Upper lobe of left lung (tissue), 6 donors: Measurements from ENCODE around the gene GATB. TPM values are rescaled to one million over a fixed set of nuclear protein-coding genes. Genes with fewer than 3 reads are reported as not detected.
A peak's percentile ranks its signal among the peaks of the same experiment; 100 is the strongest.

Experiments used
- ATAC-seq, 2 donors: fragments of 200-7000 bp; cut with Tn5 transposase; one replicate each; pipeline ENCODE4 v1.9.1; 2022; ENCODE audit warnings: mild to moderate bottlenecking in 2 of 2, moderate library complexity in 2 of 2; ENCODE audit not compliant: low FRiP score in 2 of 2
- DNase-seq, 2 donors: peaks; one replicate each; pipeline ENCODE4 v3.0.0-alpha.2; 2019 to 2020
- H3K27ac ChIP-seq, 4 donors: fragments of 200-600 bp; sonication (generic); one replicate each; pipeline ENCODE4 v1.5.1; 2016 to 2019
- H3K27me3 ChIP-seq, 4 donors: fragments of 200-600 bp; sonication (generic); one replicate each; pipeline ENCODE4 v1.5.1; 2017 to 2019
- H3K36me3 ChIP-seq, 4 donors: fragments of 200-600 bp; sonication (generic); one replicate each; pipeline ENCODE4 v1.5.1; 2016 to 2019
- H3K4me1 ChIP-seq, 4 donors: fragments of 200-600 bp; sonication (generic); one replicate each; pipeline ENCODE4 v1.5.1; 2018 to 2019
- H3K4me3 ChIP-seq, 4 donors: fragments of 200-600 bp; sonication (generic); one replicate each; pipeline ENCODE4 v1.5.1; 2017 to 2019; ENCODE audit warnings: mild to moderate bottlenecking in 2 of 4, moderate library complexity in 1 of 4
- H3K9me3 ChIP-seq, 4 donors: fragments of 200-600 bp; sonication (generic); one replicate each; pipeline ENCODE4 v1.5.1; 2018 to 2019
- CTCF ChIP-seq, 6 experiments: fragments of 450-650 bp in 4 of 6; fragments of 200-600 bp in 2 of 6; sonication (generic) in 2 of 6; IDR thresholded peaks; one replicate each; pipeline ENCODE4 v1.5.1; 2016 to 2019; ENCODE audit warnings: antibody characterized with exemption in 6 of 6
- EP300 ChIP-seq, 4 donors: sonication (generic); formaldehyde crosslinking; IDR thresholded peaks; one replicate each; pipeline ENCODE4 v1.5.1; 2017; ENCODE audit warnings: antibody characterized with exemption in 4 of 4, control low read depth in 2 of 4
- POLR2A ChIP-seq, 4 donors: fragments of 450-650 bp; IDR thresholded peaks; one replicate each; pipeline ENCODE4 v1.5.1; 2016 to 2017; ENCODE audit warnings: antibody characterized with exemption in 4 of 4, mild to moderate bottlenecking in 2 of 4
- POLR2AphosphoS5 ChIP-seq, 2 donors: sonication (generic); formaldehyde crosslinking; IDR thresholded peaks; one replicate each; pipeline ENCODE4 v1.5.1; 2017; ENCODE audit warnings: antibody characterized with exemption in 2 of 2
- WGBS, 2 donors: methylation state at CpG; one replicate each; pipeline ENCODE4 v1.1.5; 2017 to 2018; 5-methylcytosine and 5-hydroxymethylcytosine counted together
- total RNA-seq, 6 donors: library from RNA; depleted of rRNA in 4 of 6; stranded (reverse); fragments of >200 nt in 4 of 6; gene quantifications; one replicate each; pipeline versions ENCODE4 v1.1.0 to v1.2.1, GENCODE V29; 2016 to 2021
- donor health status: DM: no; HTN: no; CAD: no; lungs with moderate emphysema.
- donor health status: DM: no; HTN: yes; CAD: no; lungs with severe emphysema.

GATB gene
- total RNA-seq, 6 donors from 2014 or later = 13.1 to 21.9 (median 14.5) TPM

- H3K27me3 ChIP-seq = no peaks in the 10 kb centered on the region
- TF ChIP-seq POLR2AphosphoS5 (IDR thresholded peaks at IDR 0.05) = no peak
- no peak for TF ChIP-seq POLR2A (IDR thresholded peaks at IDR 0.05)
- TF ChIP-seq CTCF (IDR thresholded peaks at IDR 0.05) = no peak
- TF ChIP-seq EP300 (IDR thresholded peaks at IDR 0.05) = no peak
- no peak overlapping the region for H3K27ac ChIP-seq
- H3K9me3 ChIP-seq = no peaks in the 10 kb centered on the region
- peaks cover 2 to 18% (median 8%) of the 10 kb centered on the region in 4 donors for H3K4me1 ChIP-seq
- WGBS, 2 donors = 67 to 78% methylated on average over 18 of the region's 18 CpGs
- DNase-seq = peak in 1 of 2 donors; percentile 11
- no peak for ATAC-seq
- no peak overlapping the region for H3K4me3 ChIP-seq
- H3K36me3 ChIP-seq = peaks cover 0 to 3% (median 1%) of the 10 kb centered on the region in 4 donors
Observed at GRCh38 chr4:151692821-151693673, 67.8 kb downstream of the GATB start.

DNA sequence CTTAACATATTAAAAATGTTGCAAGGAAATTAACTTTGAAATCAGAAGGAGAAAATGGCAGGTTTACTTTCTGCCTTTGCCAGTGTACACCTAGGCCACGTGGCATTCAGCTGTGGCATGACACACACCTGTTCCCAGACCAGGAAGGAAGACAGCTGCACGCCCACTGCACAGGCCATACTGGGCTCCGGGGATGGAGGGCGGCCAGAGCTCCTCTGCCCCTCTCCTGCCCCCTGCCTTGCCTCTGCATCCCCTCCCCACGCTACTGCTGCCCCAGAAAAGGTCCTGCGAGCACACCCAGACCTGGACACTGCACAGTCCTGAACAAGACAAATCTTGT lies 68.4 kb downstream of the GATB start:
- WGBS, 2 donors = 83 to 90% methylated on average over 6 of the region's 6 CpGs
- ATAC-seq (no peak), DNase-seq (peak in 1 of 2 donors; percentile 36)
- no peak overlapping the region for H3K27ac ChIP-seq
- peaks cover 0 to 4% (median 2%) of the 10 kb centered on the region in 4 donors for H3K36me3 ChIP-seq
- TF ChIP-seq CTCF (IDR thresholded peaks at IDR 0.05) = no peak
- TF ChIP-seq POLR2AphosphoS5 (IDR thresholded peaks at IDR 0.05) = no peak
- TF ChIP-seq POLR2A (IDR thresholded peaks at IDR 0.05) = no peak
- TF ChIP-seq EP300 (IDR thresholded peaks at IDR 0.05) = no peak
- peaks cover 6 to 24% (median 14%) of the 10 kb centered on the region in 4 donors for H3K4me1 ChIP-seq
- no peaks in the 10 kb centered on the region for H3K27me3 ChIP-seq
- no peak overlapping the region for H3K4me3 ChIP-seq
- H3K9me3 ChIP-seq = no peaks in the 10 kb centered on the region

DNA sequence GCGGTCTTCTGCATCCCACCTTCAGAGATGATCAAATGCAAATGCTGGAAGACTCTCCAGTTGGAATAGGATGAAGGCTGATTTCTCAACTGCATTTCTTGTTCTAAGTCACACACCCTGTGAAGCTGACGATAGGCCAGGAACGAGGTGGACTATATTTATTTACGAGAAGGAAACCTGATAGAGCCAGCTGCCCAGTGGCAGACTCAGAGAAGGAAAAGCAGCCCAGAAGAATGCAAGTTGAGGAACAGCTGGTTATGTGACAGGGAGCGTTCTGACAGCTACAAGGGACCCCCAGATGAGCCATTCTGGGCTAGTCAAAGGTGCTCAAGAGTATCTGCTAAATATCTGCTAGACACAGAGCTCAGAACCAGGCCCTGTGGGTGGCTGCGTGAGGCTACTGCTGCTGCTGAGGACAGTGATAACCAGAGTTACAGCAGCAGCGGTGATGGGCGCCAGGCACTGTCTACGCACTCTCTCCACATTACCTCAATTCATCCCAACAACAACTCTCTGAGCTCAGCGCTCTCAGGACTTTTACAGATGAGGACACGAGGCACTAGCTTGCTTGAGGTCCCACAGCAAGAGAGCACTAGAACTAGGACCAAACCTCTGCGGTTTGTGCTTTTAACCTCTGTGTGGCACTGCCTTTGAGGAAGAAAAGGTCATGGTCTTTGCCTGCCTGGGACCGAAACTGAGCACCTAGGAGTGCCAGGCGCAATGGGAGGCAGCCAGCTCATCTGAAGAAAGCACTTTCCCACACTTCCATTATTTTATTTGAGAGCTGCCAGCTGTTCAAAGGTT lies 69.0 kb downstream of the GATB start:
- 84 to 92% methylated on average over 14 of the region's 14 CpGs for WGBS, 2 donors
- no peak for ATAC-seq
- Histone ChIP-seq H3K4me1 (peaks cover 8 to 30% (median 18%) of the 10 kb centered on the region in 4 donors), H3K36me3 (peaks cover 0 to 4% (median 2%) of the 10 kb centered on the region in 4 donors), H3K9me3 (no peaks in the 10 kb centered on the region), H3K4me3 (no peak overlapping the region), H3K27me3 (no peaks in the 10 kb centered on the region), H3K27ac (no peak overlapping the region)
- no peak for TF ChIP-seq POLR2AphosphoS5 (IDR thresholded peaks at IDR 0.05)
- TF ChIP-seq EP300 (IDR thresholded peaks at IDR 0.05) = no peak
- no peak for TF ChIP-seq CTCF (IDR thresholded peaks at IDR 0.05)
- no peak for TF ChIP-seq POLR2A (IDR thresholded peaks at IDR 0.05)
- DNase-seq = no peak

DNA sequence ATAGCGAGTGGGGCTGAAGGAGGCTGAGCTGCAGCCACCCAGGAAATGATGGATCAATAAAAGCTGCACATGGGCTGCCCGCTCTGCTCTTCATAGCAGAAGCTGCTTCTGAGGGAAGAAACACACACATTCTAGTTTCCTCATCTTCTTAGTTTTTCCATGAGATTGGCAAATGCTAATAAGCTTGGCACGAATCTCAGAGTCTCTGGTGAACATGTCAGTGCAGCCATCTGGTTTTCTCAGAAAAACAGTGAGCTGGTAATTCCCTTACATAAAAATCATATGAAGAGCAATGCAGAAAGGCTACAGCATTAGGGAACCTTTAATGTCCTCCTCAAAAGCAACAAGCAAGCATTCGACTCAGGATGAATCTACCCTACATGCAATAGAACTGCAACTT lies 69.9 kb downstream of the GATB start:
- H3K9me3 ChIP-seq = no peaks in the 10 kb centered on the region
- ATAC-seq = no peak
- no peak for DNase-seq
- no peaks in the 10 kb centered on the region for H3K27me3 ChIP-seq
- WGBS, 2 donors = 79 to 81% methylated on average over 4 of the region's 4 CpGs
- H3K27ac ChIP-seq = no peak overlapping the region
- no peak for TF ChIP-seq CTCF (IDR thresholded peaks at IDR 0.05)
- no peak for TF ChIP-seq EP300 (IDR thresholded peaks at IDR 0.05)
- TF ChIP-seq POLR2AphosphoS5 (IDR thresholded peaks at IDR 0.05) = no peak
- no peak for TF ChIP-seq POLR2A (IDR thresholded peaks at IDR 0.05)
- peaks cover 8 to 34% (median 20%) of the 10 kb centered on the region in 4 donors for H3K4me1 ChIP-seq
- peaks cover 0 to 4% (median 2%) of the 10 kb centered on the region in 4 donors for H3K36me3 ChIP-seq
- H3K4me3 ChIP-seq = no peak overlapping the region
